GM21619 (cell line): Measurements from ENCODE around the gene HNRNPDL.
"Not testable (repeated sequence)": the region's sequence is repeated elsewhere in the genome, so short reads cannot be mapped to it uniquely, and the experiment has no call there.

ENCODE experiments used
- ATAC-seq: cut with Tn5 transposase; IDR thresholded peaks from one replicate; pipeline ENCODE4 v1.9.1; 2021; ENCODE audit not compliant: unreplicated experiment

HNRNPDL gene

DNA sequence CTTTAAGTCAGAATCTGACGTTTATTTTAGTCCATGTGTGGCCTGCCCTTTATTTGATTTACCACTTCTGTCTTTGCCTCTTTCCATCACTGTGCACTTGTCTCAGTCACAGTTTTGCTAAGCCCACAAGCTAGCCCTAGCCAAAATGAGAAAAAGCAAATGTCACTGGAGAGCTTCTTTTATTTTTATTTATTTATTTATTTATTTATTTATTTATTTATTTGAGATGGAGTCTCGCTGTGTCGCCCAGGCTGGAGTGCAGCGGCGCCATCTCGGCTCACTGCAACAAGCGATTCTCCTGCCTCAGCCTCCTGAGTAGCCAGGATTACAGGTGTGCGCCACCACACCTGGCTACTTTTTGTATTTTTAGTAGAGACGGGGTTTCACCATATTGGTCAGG, 40.2 kb downstream of the HNRNPDL start:
- ATAC-seq = not testable (repeated sequence)

DNA sequence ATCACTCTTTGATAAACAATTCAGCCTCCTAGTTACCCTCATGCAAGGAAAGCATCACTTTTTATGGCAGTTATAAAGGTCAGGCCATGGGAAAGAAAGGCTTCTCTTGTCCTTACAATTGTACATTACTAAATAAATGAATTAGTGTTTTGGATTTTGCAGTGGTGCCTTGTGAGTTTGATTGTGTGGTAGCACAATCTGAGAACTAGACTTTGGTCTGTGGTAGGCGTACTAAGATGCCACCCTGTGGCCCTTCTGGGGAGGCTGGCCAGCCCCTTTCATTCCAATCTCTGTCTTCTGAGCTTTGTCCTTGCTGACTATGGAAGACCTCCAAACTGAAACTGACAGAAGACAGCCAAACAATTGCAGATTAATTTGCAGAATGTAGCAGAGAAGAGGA, 41.9 kb downstream of the HNRNPDL start:
- ATAC-seq = no peak

DNA sequence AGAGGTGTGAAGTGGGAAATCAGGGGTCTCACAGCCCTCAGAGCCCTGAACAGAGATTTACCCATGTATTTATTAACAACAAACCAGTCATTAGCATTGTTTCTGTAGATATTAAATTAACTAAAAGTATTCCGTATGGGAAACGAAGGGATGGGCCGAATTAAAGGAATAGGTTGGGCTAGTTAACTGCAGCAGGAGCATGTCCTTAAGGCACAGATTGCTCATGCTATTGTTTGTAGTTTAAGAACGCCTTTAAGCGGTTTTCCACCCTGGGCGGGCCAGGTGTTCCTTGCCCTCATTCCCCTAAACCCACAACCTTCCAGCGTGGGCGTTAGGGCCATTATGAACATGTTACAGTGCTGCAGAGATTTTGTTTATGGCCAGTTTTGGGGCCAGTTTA, 44.0 kb downstream of the HNRNPDL start:
- ATAC-seq = not testable (repeated sequence)

DNA sequence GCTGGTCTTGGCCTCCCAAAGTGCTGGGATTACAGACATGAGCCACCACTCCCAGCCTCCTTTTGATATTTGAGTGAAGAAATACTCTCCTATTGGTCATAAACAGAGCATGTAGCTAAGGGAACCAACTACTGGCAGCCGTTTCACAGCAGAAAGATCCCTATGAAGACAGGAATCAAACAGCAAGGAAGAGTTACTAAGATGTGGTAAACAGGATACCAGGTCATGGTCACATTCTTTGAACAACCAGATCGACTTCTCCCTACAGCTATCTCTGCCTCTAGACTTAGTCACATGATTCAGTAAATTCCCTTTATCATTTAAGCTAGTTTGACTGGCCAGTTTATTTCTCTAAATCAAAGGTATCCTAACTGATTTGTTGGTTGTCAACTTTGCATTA, 47.5 kb downstream of the HNRNPDL start:
- ATAC-seq = no peak

DNA sequence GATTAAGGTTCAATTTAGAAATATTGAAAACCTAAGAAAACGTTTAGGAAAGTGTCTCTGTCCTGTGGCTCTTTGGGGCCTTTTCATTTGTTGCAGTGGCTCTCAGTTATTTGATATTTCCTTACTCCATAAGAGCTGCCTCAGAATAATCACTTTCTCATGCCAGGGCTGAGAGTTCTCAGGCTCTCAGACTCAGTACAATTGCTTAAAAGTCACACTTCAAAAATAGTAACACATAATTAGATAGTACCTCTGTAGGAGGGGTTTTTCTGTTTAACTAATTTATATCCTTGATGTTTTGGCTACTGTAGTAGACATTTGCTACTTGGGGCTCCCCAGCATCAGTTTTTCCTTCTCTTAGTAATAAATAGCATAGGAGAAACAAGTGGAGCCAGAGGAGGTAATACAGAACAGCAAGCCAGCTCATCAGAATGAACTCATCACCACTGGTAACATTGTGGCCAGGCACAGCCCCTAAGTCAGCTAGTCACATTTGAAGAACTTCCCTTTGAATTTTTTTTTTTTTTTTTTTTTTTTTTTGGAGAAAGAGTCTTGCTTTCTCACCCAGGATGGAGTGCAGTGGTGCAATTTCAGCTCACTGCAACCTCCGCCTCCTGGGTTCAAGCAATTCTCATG, 48.5 kb downstream of the HNRNPDL start:
- ATAC-seq = no peak

DNA sequence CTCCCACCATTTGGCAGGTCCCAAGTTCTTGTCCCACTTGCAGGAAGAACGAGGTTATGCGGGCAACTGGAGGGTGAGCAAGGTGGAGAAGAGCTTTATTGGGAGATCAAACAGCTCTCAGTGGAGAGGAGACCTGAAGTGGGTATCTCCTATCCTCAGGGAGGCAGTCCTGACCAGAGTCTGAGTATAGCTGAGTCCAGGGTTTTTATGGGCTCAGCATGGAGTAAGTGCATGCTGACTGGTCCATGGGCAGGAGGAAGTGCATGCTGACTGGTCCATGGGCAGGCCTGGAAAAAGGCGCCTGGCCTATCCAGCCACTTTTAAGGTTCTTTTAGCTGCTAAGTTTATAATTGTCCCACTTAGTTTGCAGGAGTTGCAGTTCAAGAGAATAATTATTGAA, 49.0 kb downstream of the HNRNPDL start:
- ATAC-seq = no peak

DNA sequence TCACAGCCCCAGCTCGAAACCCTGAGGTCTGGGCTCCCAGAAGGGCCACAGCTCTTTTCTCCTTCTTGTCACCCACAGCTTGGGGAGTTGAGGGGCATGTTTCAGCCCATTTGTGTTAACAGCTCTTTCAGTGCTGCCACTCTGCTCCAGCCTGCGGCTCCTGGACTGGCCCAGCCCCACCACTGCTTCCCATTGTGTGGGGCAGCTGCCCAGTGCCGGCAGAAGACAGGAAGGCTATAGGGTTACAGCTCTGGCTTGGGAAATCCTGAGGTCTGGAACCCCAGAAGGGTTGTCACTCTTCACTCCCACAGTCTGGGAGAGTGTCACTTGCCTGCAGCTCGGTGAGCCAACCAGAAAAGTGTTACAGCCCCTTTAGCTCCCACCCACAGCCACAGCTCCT, 49.4 kb downstream of the HNRNPDL start:
- no peak for ATAC-seq

DNA sequence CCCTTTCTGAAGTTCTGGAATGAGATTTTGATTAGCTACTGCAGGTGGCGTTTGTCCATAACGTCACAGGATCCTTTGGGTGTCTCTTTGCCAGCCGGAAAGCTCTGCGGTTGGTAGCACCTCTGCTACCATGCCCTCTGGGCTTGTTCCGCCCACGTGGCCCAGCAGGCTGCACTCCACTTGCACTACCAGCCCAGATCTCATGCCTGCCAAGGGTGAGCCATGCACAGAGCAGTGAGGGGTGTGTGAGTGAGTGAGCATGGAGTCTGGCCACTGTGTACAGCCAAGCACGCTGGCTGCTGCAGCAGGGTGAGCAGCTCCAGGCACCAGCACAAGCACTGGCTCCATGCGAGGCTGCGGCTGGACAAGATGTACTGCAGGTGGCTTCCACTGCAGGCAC, 49.9 kb downstream of the HNRNPDL start:
- no peak for ATAC-seq

DNA sequence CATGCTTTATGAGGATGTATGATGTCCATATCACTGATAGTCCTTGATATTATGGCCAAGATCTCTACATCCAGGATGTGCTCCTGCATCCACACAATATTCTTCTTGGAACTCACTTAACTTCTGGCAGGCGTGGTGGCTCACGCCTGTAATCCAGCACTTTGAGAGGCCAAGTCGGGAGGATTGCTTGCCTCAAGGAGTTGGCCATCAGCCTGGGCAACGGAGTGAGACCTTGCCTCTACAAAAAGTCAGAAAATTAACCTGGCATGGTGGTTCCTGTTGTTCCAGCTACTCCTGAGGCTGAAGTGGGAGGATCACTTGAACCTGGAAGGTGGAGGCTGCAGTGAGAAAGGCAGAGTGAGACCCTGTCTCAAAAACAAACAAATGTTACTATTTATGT, 54.2 kb downstream of the HNRNPDL start:
- no peak for ATAC-seq

DNA sequence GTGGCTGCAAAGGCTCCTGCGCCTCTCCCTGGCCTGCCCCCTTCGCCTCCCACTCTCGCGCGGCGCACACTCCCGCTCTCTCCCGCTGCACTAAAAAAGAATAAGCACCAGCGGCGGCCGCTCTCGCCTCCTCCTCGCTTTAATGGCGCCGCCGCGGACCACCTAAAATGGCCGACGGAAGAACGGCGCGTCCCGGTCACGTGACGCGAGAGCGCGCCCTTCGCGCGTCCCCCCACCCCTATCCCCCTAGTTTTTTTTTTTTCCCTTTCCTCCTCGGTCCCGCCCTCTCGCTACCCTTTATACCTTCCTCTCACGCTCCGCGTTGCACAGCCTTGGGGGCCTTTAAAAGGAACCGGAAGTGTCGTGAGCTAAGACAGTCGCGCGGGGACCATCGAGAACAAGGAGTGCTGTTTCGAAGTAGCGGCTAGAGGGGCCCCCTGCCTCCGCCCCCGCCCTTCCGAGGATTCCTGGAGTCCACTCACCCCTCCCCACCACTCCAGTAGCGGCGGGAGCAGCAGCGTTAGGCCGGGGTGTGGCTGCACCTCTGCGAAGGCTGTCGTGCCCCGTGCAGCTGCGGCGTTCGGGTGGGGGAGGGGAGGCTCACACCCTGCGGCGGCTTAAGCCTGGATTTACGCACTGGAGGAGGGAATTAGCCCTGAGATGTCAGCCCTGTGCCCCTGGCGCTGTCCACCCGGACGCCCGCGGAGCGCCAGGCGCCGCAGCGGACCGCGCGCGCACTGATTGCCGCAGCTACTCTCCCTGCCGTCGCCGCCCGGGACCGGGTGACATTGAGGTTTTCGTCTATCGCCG, 56.2 kb downstream of the HNRNPDL start, which contains the start of gene HNRNPD:
TSS of gene HNRNPD (minus strand) at position 176 of the 810 bp plus-strand sequence. CDS start 313 bp downstream, outside the sequence.
- peak; percentile 95 for ATAC-seq

DNA sequence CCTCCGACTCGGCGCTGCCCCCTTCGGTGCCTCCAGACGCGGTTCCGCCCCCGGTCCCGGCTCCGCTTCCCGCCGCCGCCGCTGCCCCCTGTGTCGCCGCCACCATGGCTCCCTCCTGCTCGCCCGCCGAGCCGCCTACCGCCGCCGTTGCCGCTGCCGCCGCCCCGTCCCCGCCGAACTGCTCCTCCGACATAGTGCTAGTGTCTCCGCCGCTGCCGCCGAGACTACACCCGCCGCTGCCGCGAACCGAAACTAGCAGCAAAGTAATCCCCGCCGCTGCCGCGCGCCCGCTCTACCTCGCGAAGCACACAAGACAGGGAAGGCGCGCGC, 56.8 kb downstream of the HNRNPDL start:
- ATAC-seq = peak; percentile 9
